HUES6 (cell line): ENCODE data around the gene CYSRT1.

Experiments
- H3K27ac ChIP-seq: 2 replicates; pipeline ENCODE4 v1.7.0; 2013; ENCODE audit warnings: low read depth, mild to moderate bottlenecking, low read length, inconsistent platforms
- H3K27me3 ChIP-seq: 2 replicates; pipeline ENCODE4 v1.6.1; 2013; ENCODE audit warnings: low read length; ENCODE audit not compliant: control insufficient read depth, insufficient read depth
- H3K36me3 ChIP-seq: 2 replicates; pipeline ENCODE4 v1.6.1; 2013; ENCODE audit warnings: low read length; ENCODE audit not compliant: control insufficient read depth, insufficient read depth
- H3K4me1 ChIP-seq: 2 replicates; pipeline ENCODE4 v1.6.1; 2013; ENCODE audit warnings: low read length; ENCODE audit not compliant: control insufficient read depth, insufficient read depth
- H3K4me3 ChIP-seq: 2 replicates; pipeline ENCODE4 v1.5.1; 2013; ENCODE audit warnings: low read depth, low read length
- H3K9ac ChIP-seq: one replicate; pipeline ENCODE4 v1.6.1; 2013; ENCODE audit warnings: mild to moderate bottlenecking, low read length
- H3K9me3 ChIP-seq: 2 replicates; pipeline ENCODE4 v1.6.1; 2013; ENCODE audit warnings: low read depth, low read length; ENCODE audit not compliant: control insufficient read depth, insufficient read depth

CYSRT1 gene

DNA sequence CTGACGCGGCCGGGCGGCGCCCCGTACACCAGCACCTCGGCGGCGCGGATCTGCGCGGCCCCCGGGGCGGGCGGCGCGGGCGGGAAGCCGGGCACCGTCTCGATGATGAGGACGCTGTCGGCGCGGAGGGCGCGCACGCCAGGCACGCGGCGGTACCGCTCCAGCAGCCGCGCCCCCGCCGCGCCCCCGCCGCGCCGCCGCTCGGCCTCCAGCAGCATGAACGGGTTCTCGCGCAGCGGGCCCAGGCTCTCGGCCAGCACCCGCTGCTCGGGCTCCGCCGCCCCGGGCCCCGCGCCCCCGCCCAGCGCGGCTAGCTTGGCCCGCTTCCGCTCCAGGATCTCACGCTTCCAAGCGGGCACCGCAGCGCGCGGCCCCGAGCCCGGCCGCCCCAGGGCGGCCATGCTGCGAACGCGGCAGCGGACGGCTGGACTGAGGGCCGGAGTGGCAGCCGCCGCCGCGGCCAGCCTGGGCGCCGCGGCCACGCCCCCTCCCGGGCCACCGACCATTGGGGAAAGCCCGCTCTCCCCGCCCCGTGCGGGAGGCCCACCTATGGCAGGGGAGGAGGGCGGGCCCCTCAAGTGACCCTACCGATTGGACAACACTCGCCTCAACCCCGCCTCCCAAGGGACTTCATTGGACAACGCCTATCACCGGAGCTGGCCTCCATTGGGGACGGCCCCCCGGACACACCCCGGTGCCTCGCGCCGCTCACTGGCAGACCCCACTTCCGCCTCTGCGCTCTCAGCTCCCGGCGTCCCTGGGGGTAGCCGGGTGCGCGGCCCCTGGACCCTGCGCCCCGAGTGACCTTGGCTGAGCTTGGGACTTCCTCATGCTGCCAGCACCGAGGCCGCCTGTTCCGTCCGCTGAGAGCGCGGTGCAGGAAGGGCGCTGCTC is 24.4 kb upstream of the CYSRT1 start, which contains the start of gene TPRN:
Gene TPRN, minus strand, starts transcription at position 431 of the 894 bp plus-strand sequence. Its CDS starts 30 bp downstream, at position 401.
- peaks cover 25% of the 10 kb centered on the region for H3K4me1 ChIP-seq

DNA sequence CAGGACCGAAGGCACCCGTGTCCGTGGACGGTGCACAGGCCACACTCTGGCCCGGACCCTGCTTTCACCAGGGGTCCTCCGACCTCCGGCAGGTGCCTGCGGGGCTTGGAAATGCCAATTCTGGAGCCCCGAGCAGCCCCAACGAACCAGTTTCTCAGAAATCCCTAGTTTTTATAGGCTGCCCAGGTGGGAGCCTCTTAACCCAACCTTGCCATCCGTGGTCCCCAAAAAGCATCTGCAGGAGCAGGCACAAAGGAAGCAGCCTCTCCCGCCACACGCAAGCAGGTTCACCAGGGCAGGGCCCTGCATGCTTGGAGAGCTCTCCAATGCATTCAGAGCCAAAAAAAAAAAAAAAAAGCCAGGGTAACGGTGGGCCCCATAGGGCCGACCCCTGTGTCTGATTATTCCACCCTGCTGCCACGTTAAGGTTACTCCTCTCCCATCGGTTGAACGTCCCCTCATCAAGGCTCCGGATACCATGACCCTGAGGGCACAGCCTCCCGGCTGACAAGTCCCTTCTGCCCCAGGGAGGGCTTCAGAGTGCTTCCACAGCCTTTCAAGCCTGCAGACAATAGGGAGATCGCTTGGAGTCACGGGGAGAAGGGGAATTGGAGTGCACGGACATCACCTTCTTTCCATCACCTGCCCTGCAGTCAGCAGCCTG is 23.6 kb upstream of the CYSRT1 start:
- Histone ChIP-seq H3K4me3 (peak overlapping the region; percentile 89), H3K9ac (peak overlapping the region; percentile 80), H3K4me1 (peaks cover 28% of the 10 kb centered on the region), H3K36me3 (peaks cover 4% of the 10 kb centered on the region; the same call in 1 of the 2 replicates), H3K27ac (no peak overlapping the region), H3K9me3 (no peaks in the 10 kb centered on the region), H3K27me3 (no peaks in the 10 kb centered on the region)

More for the DNA sequence above, 24.4 kb upstream of the CYSRT1 start, which contains the start of gene TPRN:
- Histone ChIP-seq H3K27ac (no peak within 1 kb of the TSS), H3K36me3 (peaks cover 4% of the 10 kb centered on the region; the same call in 1 of the 2 replicates), H3K9me3 (no peaks in the 10 kb centered on the region), H3K9ac (peak within 1 kb of the TSS; percentile 80), H3K27me3 (no peaks in the 10 kb centered on the region), H3K4me3 (peak within 1 kb of the TSS; percentile 89)

DNA sequence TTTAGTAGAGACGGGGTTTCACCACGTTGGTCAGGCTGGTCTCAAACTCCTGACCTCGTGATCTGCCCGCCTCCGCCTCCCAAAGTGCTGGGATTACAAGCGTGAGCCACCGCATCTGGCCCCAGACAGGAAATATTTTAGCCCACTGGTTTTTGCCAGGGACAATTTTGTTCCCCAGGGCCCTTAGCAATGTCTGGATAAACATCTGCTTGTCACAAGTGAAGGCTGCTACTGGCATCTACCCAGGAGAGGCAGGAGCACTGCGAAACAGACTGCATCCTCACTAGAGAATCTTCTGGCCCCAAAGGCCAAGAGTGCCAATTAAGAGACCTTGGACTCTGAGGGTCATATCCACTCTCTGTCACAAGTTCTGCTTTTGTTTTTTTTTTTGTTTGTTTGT is 22.0 kb upstream of the CYSRT1 start:
- H3K36me3 ChIP-seq, result peaks cover 14% of the 10 kb centered on the region
- H3K9me3 ChIP-seq, result no peaks in the 10 kb centered on the region
- H3K27me3 ChIP-seq, result no peaks in the 10 kb centered on the region
- H3K27ac ChIP-seq, result no peak overlapping the region
- peaks cover 33% of the 10 kb centered on the region for H3K4me1 ChIP-seq
- no peak overlapping the region for H3K4me3 ChIP-seq
- no peak overlapping the region for H3K9ac ChIP-seq

DNA sequence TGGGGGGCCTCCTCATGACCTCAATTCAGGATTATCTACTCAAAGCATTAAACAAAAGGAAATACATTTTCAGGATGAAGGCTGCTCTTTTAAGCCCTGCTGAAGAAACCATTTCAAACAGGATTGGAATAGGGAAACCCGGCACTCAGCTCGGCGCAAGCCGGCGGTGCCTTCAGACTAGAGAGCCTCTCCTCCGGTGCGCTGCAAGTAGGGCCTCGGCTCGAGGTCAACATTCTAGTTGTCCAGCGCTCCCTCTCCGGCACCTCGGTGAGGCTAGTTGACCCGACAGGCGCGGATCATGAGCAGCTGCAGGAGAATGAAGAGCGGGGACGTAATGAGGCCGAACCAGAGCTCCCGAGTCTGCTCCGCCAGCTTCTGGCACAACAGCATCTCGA is 20.2 kb upstream of the CYSRT1 start:
- Histone ChIP-seq H3K27ac (peak overlapping the region; percentile 90; the same call in 1 of the 2 replicates), H3K36me3 (peaks cover 22% of the 10 kb centered on the region), H3K27me3 (no peaks in the 10 kb centered on the region), H3K9me3 (no peaks in the 10 kb centered on the region), H3K9ac (peak overlapping the region; percentile 97), H3K4me1 (peaks cover 17% of the 10 kb centered on the region; the same call in 1 of the 2 replicates), H3K4me3 (peak overlapping the region; percentile 100)

DNA sequence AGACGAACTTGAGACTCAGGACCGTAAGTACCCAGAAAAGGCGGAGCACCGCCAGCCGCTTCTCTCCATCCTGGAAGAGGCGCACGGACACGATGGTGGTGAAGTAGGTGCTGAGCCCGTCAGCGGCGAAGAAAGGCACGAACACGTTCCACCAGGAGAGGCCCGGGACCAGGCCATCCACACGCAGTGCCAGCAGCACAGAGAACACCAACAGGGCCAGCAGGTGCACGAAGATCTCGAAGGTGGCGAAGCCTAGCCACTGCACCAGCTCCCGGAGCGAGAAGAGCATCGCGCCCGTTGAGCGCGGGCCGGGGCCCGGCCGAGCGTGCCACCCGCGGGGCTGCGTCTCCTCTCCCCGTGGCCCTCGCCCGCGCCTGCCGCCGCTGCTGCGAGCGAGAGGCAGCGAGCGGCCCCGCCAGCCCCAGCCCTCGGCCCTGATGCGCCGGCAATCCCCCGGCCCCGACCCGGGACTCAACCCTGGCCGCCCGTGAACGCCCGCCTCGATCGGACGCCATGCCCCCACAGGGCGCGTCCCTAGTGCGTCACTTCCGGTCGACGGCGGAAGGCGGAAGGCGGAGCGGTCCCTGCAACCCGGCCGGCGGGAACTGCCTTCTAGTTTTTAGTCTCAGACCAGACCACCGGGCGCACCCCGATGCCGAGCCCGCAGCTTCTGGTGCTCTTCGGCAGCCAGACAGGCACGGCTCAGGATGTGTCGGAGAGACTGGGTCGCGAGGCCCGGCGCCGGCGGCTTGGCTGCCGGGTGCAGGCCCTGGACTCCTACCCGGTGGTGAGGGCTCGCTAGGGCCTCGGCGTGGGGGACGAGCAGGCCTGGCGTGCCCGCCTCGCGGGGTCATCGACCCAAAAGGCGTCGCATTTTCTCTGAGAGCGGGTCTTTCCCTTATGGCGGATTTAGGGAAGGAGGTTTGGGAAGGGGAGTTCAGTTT is 19.6 kb upstream of the CYSRT1 start, which contains the start of the genes NDOR1 and TMEM203:
Gene NDOR1, plus strand, starts transcription at position 575 of the 944 bp plus-strand sequence. Its CDS starts 78 bp downstream, at position 653.
Gene TMEM203, minus strand, starts transcription at position 523 of the 944 bp plus-strand sequence. Its CDS starts 234 bp downstream, at position 289.
- Histone ChIP-seq H3K9me3 (no peaks in the 10 kb centered on the region), H3K4me1 (peaks cover 17% of the 10 kb centered on the region; the same call in 1 of the 2 replicates), H3K27ac (peak within 1 kb of the TSS; percentile 90), H3K9ac (peak within 1 kb of the TSS; percentile 97), H3K27me3 (no peaks in the 10 kb centered on the region), H3K4me3 (peak within 1 kb of the TSS; percentile 100), H3K36me3 (peaks cover 28% of the 10 kb centered on the region)

DNA sequence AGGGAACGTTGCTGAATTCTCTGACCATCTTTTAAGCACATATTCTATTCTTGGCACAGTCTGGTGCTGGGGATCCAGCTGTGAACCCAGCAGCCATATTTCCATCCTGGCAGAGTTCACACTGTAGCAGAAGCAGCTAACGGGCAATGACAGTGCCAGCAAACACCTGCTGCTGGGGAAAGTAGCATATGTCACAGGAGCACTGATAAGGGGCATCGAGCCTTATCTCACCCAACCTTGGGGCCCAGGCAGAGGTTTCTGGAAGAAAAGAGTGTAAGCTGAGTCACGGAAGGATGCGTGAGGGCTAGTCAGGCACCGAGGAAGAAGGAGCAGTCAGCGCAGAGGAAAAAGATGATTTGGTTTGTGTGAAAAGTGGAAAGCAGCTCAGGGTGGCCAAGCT is 18.4 kb upstream of the CYSRT1 start:
- H3K9me3 ChIP-seq, result no peaks in the 10 kb centered on the region
- peaks cover 17% of the 10 kb centered on the region; the same call in 1 of the 2 replicates for H3K4me1 ChIP-seq
- H3K9ac ChIP-seq, result no peak overlapping the region
- no peak overlapping the region for H3K27ac ChIP-seq
- peak overlapping the region; percentile 100 for H3K4me3 ChIP-seq
- no peaks in the 10 kb centered on the region for H3K27me3 ChIP-seq
- H3K36me3 ChIP-seq, result peaks cover 29% of the 10 kb centered on the region

DNA sequence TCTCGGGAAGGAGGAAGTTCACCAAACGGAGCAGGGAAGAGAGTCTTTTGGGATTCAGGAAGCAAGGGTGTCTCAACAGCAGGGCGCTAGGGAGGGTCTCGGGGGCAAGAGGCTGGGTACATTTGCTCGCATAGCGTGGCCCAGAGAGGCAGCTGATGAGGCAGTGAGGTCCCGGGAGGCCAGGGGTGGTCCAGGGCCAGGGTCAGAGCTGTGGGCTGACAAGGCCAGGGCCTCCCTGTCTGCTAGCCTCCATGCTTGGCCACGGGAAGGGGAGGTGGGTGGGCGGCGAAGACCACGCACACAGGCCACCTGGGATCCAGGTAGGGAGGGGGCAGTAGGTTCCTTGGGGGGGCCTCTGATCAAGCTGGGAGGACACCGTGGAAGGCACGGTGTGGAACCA is 13.4 kb upstream of the CYSRT1 start:
- no peaks in the 10 kb centered on the region for H3K27me3 ChIP-seq
- H3K9ac ChIP-seq, result no peak overlapping the region
- peaks cover 3% of the 10 kb centered on the region; the same call in 1 of the 2 replicates for H3K4me1 ChIP-seq
- no peaks in the 10 kb centered on the region for H3K9me3 ChIP-seq
- H3K4me3 ChIP-seq, result no peak overlapping the region
- H3K27ac ChIP-seq, result no peak overlapping the region
- peaks cover 61% of the 10 kb centered on the region for H3K36me3 ChIP-seq

DNA sequence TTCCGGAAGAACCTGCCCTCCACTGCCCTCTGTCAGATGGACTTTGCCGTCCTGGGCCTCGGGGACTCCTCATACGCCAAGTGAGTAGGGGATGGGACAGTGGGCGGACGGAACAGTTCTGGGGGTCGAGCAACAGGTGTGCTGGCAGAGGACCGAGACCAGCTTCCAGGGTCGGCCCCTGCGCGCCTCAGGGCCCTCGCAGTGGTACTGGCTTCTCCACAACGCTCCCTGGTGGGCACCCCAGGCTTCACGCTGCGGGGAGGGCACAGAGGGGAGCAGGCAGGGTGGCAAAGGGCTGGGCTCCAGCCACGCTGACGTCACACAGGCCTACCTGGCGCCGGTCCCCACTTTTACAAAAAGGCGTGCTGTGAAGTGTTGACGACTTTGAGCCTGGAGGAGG is 12.5 kb upstream of the CYSRT1 start:
- peaks cover 57% of the 10 kb centered on the region for H3K36me3 ChIP-seq

DNA sequence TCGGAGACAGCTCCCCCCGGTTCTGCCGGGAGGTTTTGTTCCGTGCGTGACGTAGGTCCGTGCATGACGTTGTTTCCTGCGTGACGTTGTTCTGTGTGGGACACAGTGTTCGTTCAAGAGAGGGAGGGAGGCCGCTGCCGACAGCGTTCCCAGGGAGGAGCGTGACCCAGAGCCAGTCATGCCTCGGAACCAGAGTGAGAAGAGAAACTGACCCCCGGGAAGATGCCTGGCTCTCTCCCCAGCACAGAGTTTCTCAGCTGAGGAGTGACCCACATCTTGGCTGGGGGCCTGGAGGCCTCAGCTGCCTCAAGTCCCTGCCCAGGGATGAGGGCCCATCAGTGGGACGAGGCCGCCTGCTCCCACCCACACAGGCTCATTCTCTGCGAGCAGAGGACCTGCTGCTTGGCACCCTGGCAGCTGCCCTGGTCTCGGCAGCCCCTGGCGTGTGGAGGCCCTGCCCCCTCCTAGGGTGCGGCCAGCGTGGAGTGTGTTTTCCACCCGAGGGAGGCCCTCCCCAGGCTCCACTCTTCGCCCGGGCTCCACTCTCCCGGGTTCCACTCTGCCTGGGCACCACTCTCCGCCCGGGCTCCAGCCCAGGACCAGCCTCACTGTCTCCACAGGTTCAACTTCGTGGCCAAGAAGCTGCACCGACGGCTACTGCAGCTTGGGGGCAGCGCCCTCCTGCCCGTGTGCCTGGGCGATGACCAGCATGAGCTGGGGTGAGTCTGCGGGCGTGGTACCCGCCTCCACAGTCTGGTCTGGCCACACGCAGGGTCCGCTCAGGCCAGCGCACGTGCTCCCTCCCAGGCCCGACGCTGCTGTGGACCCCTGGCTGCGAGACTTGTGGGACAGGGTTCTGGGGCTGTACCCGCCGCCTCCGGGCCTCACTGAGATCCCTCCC is 11.6 kb upstream of the CYSRT1 start:
- Histone ChIP-seq H3K27ac (no peak overlapping the region), H3K36me3 (peaks cover 55% of the 10 kb centered on the region), H3K4me3 (no peak overlapping the region), H3K9me3 (no peaks in the 10 kb centered on the region), H3K4me1 (peaks cover 9% of the 10 kb centered on the region), H3K9ac (no peak overlapping the region), H3K27me3 (no peaks in the 10 kb centered on the region)

More for the DNA sequence above, 12.5 kb upstream of the CYSRT1 start:
- Histone ChIP-seq H3K9me3 (no peaks in the 10 kb centered on the region), H3K4me3 (no peak overlapping the region), H3K27ac (no peak overlapping the region), H3K27me3 (no peaks in the 10 kb centered on the region), H3K4me1 (peaks cover 6% of the 10 kb centered on the region), H3K9ac (no peak overlapping the region)
